HepG2 (cell line): Measurements from ENCODE around the gene ZNF865. TPM values are rescaled to one million over a fixed set of nuclear protein-coding genes. Genes with fewer than 3 reads are reported as not detected.

ENCODE experiments used
- DR1 ChIP-seq: sonication (generic); formaldehyde crosslinking; IDR thresholded peaks from 2 replicates; pipeline ENCODE4 v1.8.0; 2021; ENCODE audit warnings: mild to moderate bottlenecking, missing genetic modification reagents, inconsistent platforms
- EHMT2 ChIP-seq: fragments of 200-600 bp; sonication (generic); IDR thresholded peaks from 2 replicates; pipeline ENCODE4 v1.7.0; 2017; ENCODE audit warnings: antibody characterized with exemption, low read depth, low read length, borderline replicate concordance
- ETV6 ChIP-seq: sonication (generic); formaldehyde crosslinking; conservative IDR thresholded peaks from 2 replicates; pipeline ENCODE4 v1.4.0; 2020; ENCODE audit warnings: missing genetic modification reagents
- HOXA3 ChIP-seq: sonication (generic); formaldehyde crosslinking; IDR thresholded peaks from 2 replicates; pipeline ENCODE4 v1.5.0; 2020; ENCODE audit warnings: missing genetic modification reagents
- MED13 ChIP-seq: sonication (generic); formaldehyde crosslinking; IDR thresholded peaks from 2 replicates; pipeline ENCODE4 v1.5.0; 2020; ENCODE audit warnings: missing genetic modification reagents
- U2AF1 ChIP-seq: fragments of 200-400 bp; formaldehyde crosslinking; optimal IDR thresholded peaks from 2 replicates; pipeline ENCODE3; 2017; ENCODE audit warnings: mild to moderate bottlenecking, low read depth, low read length
- YEATS4 ChIP-seq: sonication (generic); formaldehyde crosslinking; IDR thresholded peaks from 2 replicates; pipeline ENCODE4 v1.4.0; 2020; ENCODE audit warnings: missing genetic modification reagents, borderline replicate concordance
- ZMAT3 ChIP-seq: sonication (generic); formaldehyde crosslinking; conservative IDR thresholded peaks from 2 replicates; pipeline ENCODE4 v1.7.0; 2021; ENCODE audit warnings: missing genetic modification reagents
- ZNF720 ChIP-seq: sonication (generic); formaldehyde crosslinking; IDR thresholded peaks from 2 replicates; pipeline ENCODE4 v1.4.0; 2020; ENCODE audit warnings: missing genetic modification reagents
- ZNF75D ChIP-seq: sonication (generic); formaldehyde crosslinking; IDR thresholded peaks from 2 replicates; pipeline ENCODE4 v1.8.1; 2023; ENCODE audit warnings: missing genetic modification reagents, mild to moderate bottlenecking, borderline replicate concordance
- ZNF841 ChIP-seq: sonication (generic); formaldehyde crosslinking; IDR thresholded peaks from 2 replicates; pipeline ENCODE4 v1.8.1; 2023; ENCODE audit warnings: missing genetic modification reagents, borderline replicate concordance
- polyA plus RNA-seq, 8 experiments: library from polyadenylated mRNA; depleted of rRNA in 3 of 8; stranded (reverse) in 7 of 8; unstranded in 1 of 8; fragments of >200 nt; fragmentation: Illumina TruSeq in 4 of 8; extraction: Trizol in 4 of 8; gene quantifications; 2 replicates each; pipeline versions ENCODE4 v1.2.1 to v1.2.3, GENCODE V29; 2011 to 2016; ENCODE audit warnings: low read depth in 4 of 8, missing spikeins in 1 of 8, mixed read lengths in 1 of 8; ENCODE audit not compliant: insufficient read depth in 1 of 8
- total RNA-seq, 5 experiments: library from RNA; depleted of rRNA; stranded (reverse); fragments of >200 nt; fragmentation: Illumina TruSeq; extraction: Trizol; gene quantifications; 2 replicates each; pipeline ENCODE4 v1.2.3, GENCODE V29; 2016; ENCODE audit warnings: low read depth in 1 of 5
- TF ChIP-seq, protein P1 (sequence below): IDR thresholded peaks from 2 replicates; pipeline ENCODE4 v1.6.1; 2016; ENCODE audit warnings: missing compliant biosample characterization, missing genetic modification reagents, borderline replicate concordance
- TF ChIP-seq, protein P2 (sequence below): sonication (generic); formaldehyde crosslinking; IDR thresholded peaks from 2 replicates; pipeline ENCODE4 v1.4.0; 2020; ENCODE audit warnings: missing genetic modification reagents
- TF ChIP-seq, protein P3 (sequence below): fragments of 450-650 bp; IDR thresholded peaks from 2 replicates; pipeline ENCODE4 v1.6.1; 2017; ENCODE audit warnings: mild to moderate bottlenecking
- TF ChIP-seq, protein P4 (sequence below): sonication (generic); formaldehyde crosslinking; IDR thresholded peaks from 2 replicates; pipeline ENCODE4 v1.4.0; 2020; ENCODE audit warnings: missing genetic modification reagents, mild to moderate bottlenecking, borderline replicate concordance
- TF ChIP-seq, protein P5 (sequence below): sonication (generic); formaldehyde crosslinking; IDR thresholded peaks from 2 replicates; pipeline ENCODE4 v1.4.0; 2020; ENCODE audit warnings: mild to moderate bottlenecking, missing genetic modification reagents
- TF ChIP-seq, protein P6 (sequence below): IDR thresholded peaks from 2 replicates; pipeline ENCODE4 v1.6.1; 2016; ENCODE audit warnings: mild to moderate bottlenecking, missing biosample characterization, missing genetic modification reagents

The ZNF865 gene
- total and polyA plus RNA-seq, 2 of the 13 experiments (the other 11 are each of a cell fraction or from before 2014, with no cell fraction given) = 0.93 to 1.0 TPM

DNA sequence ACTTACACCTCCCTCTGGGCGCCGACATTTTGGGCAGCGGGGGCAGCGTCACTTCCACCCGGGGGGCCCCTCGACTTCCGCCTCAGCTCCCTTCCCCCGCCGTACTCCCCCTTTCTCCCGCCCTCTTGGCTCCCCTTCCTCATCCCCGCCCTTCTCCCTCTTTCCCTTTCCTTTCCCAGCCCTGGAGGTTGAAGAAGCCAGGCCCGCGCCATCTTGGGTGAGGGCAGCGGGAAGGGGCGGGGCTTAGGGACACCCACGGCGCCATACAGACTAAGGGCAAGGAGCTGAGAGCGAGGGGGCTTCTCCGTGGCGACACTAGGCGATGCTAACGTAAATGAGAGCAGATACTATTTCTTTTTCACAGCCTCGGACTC, 6.0 kb upstream of the ZNF865 start, which contains the start of gene FIZ1 (continued):
- TF ChIP-seq, protein P1, sequence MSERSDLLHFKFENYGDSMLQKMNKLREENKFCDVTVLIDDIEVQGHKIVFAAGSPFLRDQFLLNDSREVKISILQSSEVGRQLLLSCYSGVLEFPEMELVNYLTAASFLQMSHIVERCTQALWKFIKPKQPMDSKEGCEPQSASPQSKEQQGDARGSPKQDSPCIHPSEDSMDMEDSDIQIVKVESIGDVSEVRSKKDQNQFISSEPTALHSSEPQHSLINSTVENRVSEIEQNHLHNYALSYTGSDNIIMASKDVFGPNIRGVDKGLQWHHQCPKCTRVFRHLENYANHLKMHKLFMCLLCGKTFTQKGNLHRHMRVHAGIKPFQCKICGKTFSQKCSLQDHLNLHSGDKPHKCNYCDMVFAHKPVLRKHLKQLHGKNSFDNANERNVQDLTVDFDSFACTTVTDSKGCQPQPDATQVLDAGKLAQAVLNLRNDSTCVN (CRISPR knock-in tag) = no peak
- TF ChIP-seq DR1 (no peak; the same call in 1 of the 2 replicates), ZNF75D (CRISPR knock-in tag) (no peak), ZNF720 (CRISPR knock-in tag) (no peak), ZMAT3 (CRISPR knock-in tag) (0 out of 2 replicates have a peak, but pooled peaks have one; percentile 44), ZNF841 (CRISPR knock-in tag) (no peak), EHMT2 (no peak), ETV6 (CRISPR knock-in tag) (peak; percentile 49; the same call in 1 of the 2 replicates), YEATS4 (CRISPR knock-in tag) (peak; percentile 29), MED13 (CRISPR knock-in tag) (no peak), U2AF1 (peak; percentile 48), HOXA3 (CRISPR knock-in tag) (peak; percentile 94)
- TF ChIP-seq, protein P2, sequence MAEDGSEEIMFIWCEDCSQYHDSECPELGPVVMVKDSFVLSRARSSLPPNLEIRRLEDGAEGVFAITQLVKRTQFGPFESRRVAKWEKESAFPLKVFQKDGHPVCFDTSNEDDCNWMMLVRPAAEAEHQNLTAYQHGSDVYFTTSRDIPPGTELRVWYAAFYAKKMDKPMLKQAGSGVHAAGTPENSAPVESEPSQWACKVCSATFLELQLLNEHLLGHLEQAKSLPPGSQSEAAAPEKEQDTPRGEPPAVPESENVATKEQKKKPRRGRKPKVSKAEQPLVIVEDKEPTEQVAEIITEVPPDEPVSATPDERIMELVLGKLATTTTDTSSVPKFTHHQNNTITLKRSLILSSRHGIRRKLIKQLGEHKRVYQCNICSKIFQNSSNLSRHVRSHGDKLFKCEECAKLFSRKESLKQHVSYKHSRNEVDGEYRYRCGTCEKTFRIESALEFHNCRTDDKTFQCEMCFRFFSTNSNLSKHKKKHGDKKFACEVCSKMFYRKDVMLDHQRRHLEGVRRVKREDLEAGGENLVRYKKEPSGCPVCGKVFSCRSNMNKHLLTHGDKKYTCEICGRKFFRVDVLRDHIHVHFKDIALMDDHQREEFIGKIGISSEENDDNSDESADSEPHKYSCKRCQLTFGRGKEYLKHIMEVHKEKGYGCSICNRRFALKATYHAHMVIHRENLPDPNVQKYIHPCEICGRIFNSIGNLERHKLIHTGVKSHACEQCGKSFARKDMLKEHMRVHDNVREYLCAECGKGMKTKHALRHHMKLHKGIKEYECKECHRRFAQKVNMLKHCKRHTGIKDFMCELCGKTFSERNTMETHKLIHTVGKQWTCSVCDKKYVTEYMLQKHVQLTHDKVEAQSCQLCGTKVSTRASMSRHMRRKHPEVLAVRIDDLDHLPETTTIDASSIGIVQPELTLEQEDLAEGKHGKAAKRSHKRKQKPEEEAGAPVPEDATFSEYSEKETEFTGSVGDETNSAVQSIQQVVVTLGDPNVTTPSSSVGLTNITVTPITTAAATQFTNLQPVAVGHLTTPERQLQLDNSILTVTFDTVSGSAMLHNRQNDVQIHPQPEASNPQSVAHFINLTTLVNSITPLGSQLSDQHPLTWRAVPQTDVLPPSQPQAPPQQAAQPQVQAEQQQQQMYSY (CRISPR knock-in tag) = no peak
- TF ChIP-seq, protein P3, sequence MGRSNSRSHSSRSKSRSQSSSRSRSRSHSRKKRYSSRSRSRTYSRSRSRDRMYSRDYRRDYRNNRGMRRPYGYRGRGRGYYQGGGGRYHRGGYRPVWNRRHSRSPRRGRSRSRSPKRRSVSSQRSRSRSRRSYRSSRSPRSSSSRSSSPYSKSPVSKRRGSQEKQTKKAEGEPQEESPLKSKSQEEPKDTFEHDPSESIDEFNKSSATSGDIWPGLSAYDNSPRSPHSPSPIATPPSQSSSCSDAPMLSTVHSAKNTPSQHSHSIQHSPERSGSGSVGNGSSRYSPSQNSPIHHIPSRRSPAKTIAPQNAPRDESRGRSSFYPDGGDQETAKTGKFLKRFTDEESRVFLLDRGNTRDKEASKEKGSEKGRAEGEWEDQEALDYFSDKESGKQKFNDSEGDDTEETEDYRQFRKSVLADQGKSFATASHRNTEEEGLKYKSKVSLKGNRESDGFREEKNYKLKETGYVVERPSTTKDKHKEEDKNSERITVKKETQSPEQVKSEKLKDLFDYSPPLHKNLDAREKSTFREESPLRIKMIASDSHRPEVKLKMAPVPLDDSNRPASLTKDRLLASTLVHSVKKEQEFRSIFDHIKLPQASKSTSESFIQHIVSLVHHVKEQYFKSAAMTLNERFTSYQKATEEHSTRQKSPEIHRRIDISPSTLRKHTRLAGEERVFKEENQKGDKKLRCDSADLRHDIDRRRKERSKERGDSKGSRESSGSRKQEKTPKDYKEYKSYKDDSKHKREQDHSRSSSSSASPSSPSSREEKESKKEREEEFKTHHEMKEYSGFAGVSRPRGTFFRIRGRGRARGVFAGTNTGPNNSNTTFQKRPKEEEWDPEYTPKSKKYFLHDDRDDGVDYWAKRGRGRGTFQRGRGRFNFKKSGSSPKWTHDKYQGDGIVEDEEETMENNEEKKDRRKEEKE = no peak
- TF ChIP-seq, protein P4, sequence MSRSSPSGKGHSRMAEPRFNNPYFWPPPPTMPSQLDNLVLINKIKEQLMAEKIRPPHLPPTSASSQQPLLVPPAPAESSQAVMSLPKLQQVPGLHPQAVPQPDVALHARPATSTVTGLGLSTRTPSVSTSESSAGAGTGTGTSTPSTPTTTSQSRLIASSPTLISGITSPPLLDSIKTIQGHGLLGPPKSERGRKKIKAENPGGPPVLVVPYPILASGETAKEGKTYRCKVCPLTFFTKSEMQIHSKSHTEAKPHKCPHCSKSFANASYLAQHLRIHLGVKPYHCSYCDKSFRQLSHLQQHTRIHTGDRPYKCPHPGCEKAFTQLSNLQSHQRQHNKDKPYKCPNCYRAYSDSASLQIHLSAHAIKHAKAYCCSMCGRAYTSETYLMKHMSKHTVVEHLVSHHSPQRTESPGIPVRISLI (CRISPR knock-in tag) = peak; percentile 32; the same call in 1 of the 2 replicates
- TF ChIP-seq, protein P5, sequence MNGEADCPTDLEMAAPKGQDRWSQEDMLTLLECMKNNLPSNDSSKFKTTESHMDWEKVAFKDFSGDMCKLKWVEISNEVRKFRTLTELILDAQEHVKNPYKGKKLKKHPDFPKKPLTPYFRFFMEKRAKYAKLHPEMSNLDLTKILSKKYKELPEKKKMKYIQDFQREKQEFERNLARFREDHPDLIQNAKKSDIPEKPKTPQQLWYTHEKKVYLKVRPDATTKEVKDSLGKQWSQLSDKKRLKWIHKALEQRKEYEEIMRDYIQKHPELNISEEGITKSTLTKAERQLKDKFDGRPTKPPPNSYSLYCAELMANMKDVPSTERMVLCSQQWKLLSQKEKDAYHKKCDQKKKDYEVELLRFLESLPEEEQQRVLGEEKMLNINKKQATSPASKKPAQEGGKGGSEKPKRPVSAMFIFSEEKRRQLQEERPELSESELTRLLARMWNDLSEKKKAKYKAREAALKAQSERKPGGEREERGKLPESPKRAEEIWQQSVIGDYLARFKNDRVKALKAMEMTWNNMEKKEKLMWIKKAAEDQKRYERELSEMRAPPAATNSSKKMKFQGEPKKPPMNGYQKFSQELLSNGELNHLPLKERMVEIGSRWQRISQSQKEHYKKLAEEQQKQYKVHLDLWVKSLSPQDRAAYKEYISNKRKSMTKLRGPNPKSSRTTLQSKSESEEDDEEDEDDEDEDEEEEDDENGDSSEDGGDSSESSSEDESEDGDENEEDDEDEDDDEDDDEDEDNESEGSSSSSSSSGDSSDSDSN (CRISPR knock-in tag) = peak; percentile 39
- TF ChIP-seq, protein P6, sequence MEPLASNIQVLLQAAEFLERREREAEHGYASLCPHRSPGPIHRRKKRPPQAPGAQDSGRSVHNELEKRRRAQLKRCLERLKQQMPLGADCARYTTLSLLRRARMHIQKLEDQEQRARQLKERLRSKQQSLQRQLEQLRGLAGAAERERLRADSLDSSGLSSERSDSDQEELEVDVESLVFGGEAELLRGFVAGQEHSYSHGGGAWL (CRISPR knock-in tag) = no peak
